GM12864 (cell line): ENCODE data around the gene SPPL3.

ENCODE experiments used
- DNase-seq: peaks from one replicate; pipeline ENCODE4 v3.0.0-alpha.2; 2011; ENCODE audit warnings: low read depth
- H3K4me3 ChIP-seq: 2 replicates; pipeline ENCODE4 v1.5.1; 2011; ENCODE audit warnings: mild to moderate bottlenecking, low read depth, low read length, control low read depth
- CTCF ChIP-seq: IDR thresholded peaks from 2 replicates; pipeline ENCODE4 v1.5.1; 2011; ENCODE audit warnings: low read depth, mild to moderate bottlenecking, moderate library complexity, low read length, control low read depth, inconsistent platforms; ENCODE audit errors: missing control alignments

SPPL3 gene

GRCh38 chr12:120865098-120865497, 39.1 kb downstream of the SPPL3 start:
- DNase-seq, result no peak
- H3K4me3 ChIP-seq, result no peak overlapping the region
- TF ChIP-seq CTCF, result no peak

GRCh38 chr12:120862664-120863063, 41.5 kb downstream of the SPPL3 start:
- no peak overlapping the region for H3K4me3 ChIP-seq
- TF ChIP-seq CTCF, result no peak
- no peak for DNase-seq

- no peak for DNase-seq
- H3K4me3 ChIP-seq, result no peak overlapping the region
- no peak for TF ChIP-seq CTCF
Observed at GRCh38 chr12:120861074-120861795, 42.9 kb downstream of the SPPL3 start.

- no peak for TF ChIP-seq CTCF
- no peak overlapping the region for H3K4me3 ChIP-seq
- DNase-seq, result no peak
Observed at GRCh38 chr12:120858306-120859088, 45.7 kb downstream of the SPPL3 start.

GRCh38 chr12:120856980-120857379, 47.2 kb downstream of the SPPL3 start:
- DNase-seq, result no peak
- TF ChIP-seq CTCF, result no peak
- no peak overlapping the region for H3K4me3 ChIP-seq

- TF ChIP-seq CTCF, result no peak
- H3K4me3 ChIP-seq, result no peak overlapping the region
- DNase-seq, result no peak
Observed at GRCh38 chr12:120855823-120856588, 48.2 kb downstream of the SPPL3 start.
